Stomach (tissue), 9 donors: ENCODE results near the gene KRTAP10-2. TPM values are rescaled to one million over a fixed set of nuclear protein-coding genes. Genes with fewer than 3 reads are reported as not detected.

Source experiments
- DNase-seq, 2 donors: peaks; one replicate each; pipeline versions ENCODE4 v3.0.0 to v3.0.0-alpha.2; 2013 to 2019
- H3K27ac ChIP-seq, 5 donors: fragments of 200-600 bp in 4 of 5; sonication (generic) in 4 of 5; one replicate each; pipeline ENCODE4 v1.5.1; 2013 to 2019; ENCODE audit warnings: mild to moderate bottlenecking in 1 of 5, moderate library complexity in 1 of 5
- H3K27me3 ChIP-seq, 3 donors: fragments of 200-600 bp; sonication (generic); one replicate each; pipeline ENCODE4 v1.5.1; 2017 to 2019; ENCODE audit warnings: mixed run types in 1 of 3
- H3K36me3 ChIP-seq, 4 donors: fragments of 200-600 bp; sonication (generic); 1 replicate in 3 of 4; 2 replicates in 1 of 4; pipeline ENCODE4 v1.5.1; 2016 to 2019
- H3K4me1 ChIP-seq, 4 donors: fragments of 200-600 bp; sonication (generic); one replicate each; pipeline ENCODE4 v1.5.1; 2016 to 2019
- H3K4me3 ChIP-seq, 4 donors: fragments of 200-600 bp; sonication (generic) in 3 of 4; one replicate each; pipeline ENCODE4 v1.5.1; 2016 to 2019; ENCODE audit warnings: mild to moderate bottlenecking in 1 of 4
- H3K9me3 ChIP-seq, 4 donors: fragments of 200-600 bp; sonication (generic); one replicate each; pipeline ENCODE4 v1.5.1; 2016 to 2019
- EP300 ChIP-seq: sonication (generic); formaldehyde crosslinking; IDR thresholded peaks from one replicate; pipeline ENCODE4 v1.6.1; 2017; ENCODE audit warnings: antibody characterized with exemption
- POLR2A ChIP-seq, 4 donors: fragments of 450-650 bp; IDR thresholded peaks; one replicate each; pipeline ENCODE4 v1.6.1; 2016; ENCODE audit warnings: antibody characterized with exemption in 4 of 4, control low read depth in 2 of 4, mild to moderate bottlenecking in 1 of 4, moderate library complexity in 1 of 4
- POLR2AphosphoS5 ChIP-seq, 3 donors: sonication (generic); formaldehyde crosslinking; IDR thresholded peaks; one replicate each; pipeline ENCODE4 v1.6.1; 2016; ENCODE audit warnings: antibody characterized with exemption in 3 of 3
- WGBS, 5 donors: extraction: QIAGEN DNeasy Blood & Tissue Kit in 3 of 5; methylation state at CpG; one replicate each; pipeline versions ENCODE4 v1.1.5 to v1.1.7; 2013 to 2018; 5-methylcytosine and 5-hydroxymethylcytosine counted together
- intact Hi-C: fragments of 100-400 bp; cut with DNase I; formaldehyde crosslinking; loops from one replicate; pipeline ENCODE4 v1.15.1; 2023; ENCODE audit warnings: low total_unique reads
- polyA plus RNA-seq, 3 donors: library from polyadenylated mRNA; stranded (reverse); fragments of 200-250 nt; gene quantifications; one replicate each; pipeline ENCODE4 v1.2.3, GENCODE V29; 2013
- total RNA-seq, 5 donors: library from RNA; depleted of rRNA; stranded (reverse); fragments of >200 nt; gene quantifications; one replicate each; pipeline versions ENCODE4 v1.1.0 to v1.2.3, GENCODE V29; 2014 to 2016
- TF ChIP-seq, protein P1 (sequence below), 7 experiments: fragments of 450-650 bp in 4 of 7; fragments of 200-600 bp in 3 of 7; sonication (generic) in 3 of 7; IDR thresholded peaks; one replicate each; pipeline ENCODE4 v1.5.1; 2016 to 2019; ENCODE audit warnings: antibody characterized with exemption in 7 of 7, control low read depth in 2 of 7, mild to moderate bottlenecking in 1 of 7
- donor health status: healthy with polysubstance abuse.
- donor health status: Bipolar disorder and iron deficiency.
- donor health status: healthy.

KRTAP10-2 gene
- total and polyA plus RNA-seq, 8 donors: not detected

- Histone ChIP-seq H3K36me3 (no peaks in the 10 kb centered on the region), H3K4me1 (no peaks in the 10 kb centered on the region), H3K4me3 (no peak overlapping the region), H3K27me3 (peaks cover 0 to 52% (median 0%) of the 10 kb centered on the region in 3 donors), H3K9me3 (no peaks in the 10 kb centered on the region), H3K27ac (no peak overlapping the region)
- DNase-seq: peak in 1 of 2 donors; percentile 23
- intact Hi-C loops: no loop called here
- TF ChIP-seq POLR2A (IDR thresholded peaks at IDR 0.05): no peak
- no peak for TF ChIP-seq POLR2AphosphoS5 (IDR thresholded peaks at IDR 0.05)
- TF ChIP-seq, protein P1, sequence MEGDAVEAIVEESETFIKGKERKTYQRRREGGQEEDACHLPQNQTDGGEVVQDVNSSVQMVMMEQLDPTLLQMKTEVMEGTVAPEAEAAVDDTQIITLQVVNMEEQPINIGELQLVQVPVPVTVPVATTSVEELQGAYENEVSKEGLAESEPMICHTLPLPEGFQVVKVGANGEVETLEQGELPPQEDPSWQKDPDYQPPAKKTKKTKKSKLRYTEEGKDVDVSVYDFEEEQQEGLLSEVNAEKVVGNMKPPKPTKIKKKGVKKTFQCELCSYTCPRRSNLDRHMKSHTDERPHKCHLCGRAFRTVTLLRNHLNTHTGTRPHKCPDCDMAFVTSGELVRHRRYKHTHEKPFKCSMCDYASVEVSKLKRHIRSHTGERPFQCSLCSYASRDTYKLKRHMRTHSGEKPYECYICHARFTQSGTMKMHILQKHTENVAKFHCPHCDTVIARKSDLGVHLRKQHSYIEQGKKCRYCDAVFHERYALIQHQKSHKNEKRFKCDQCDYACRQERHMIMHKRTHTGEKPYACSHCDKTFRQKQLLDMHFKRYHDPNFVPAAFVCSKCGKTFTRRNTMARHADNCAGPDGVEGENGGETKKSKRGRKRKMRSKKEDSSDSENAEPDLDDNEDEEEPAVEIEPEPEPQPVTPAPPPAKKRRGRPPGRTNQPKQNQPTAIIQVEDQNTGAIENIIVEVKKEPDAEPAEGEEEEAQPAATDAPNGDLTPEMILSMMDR (IDR thresholded peaks at IDR 0.05): no peak
- no peak for TF ChIP-seq EP300
- 82 to 88% (median 86%) methylated on average over 19 to 20 of the region's 20 CpGs for WGBS, 5 donors
Observed at GRCh38 chr21:44525391-44526095, 25.8 kb downstream of the KRTAP10-2 start.

DNA sequence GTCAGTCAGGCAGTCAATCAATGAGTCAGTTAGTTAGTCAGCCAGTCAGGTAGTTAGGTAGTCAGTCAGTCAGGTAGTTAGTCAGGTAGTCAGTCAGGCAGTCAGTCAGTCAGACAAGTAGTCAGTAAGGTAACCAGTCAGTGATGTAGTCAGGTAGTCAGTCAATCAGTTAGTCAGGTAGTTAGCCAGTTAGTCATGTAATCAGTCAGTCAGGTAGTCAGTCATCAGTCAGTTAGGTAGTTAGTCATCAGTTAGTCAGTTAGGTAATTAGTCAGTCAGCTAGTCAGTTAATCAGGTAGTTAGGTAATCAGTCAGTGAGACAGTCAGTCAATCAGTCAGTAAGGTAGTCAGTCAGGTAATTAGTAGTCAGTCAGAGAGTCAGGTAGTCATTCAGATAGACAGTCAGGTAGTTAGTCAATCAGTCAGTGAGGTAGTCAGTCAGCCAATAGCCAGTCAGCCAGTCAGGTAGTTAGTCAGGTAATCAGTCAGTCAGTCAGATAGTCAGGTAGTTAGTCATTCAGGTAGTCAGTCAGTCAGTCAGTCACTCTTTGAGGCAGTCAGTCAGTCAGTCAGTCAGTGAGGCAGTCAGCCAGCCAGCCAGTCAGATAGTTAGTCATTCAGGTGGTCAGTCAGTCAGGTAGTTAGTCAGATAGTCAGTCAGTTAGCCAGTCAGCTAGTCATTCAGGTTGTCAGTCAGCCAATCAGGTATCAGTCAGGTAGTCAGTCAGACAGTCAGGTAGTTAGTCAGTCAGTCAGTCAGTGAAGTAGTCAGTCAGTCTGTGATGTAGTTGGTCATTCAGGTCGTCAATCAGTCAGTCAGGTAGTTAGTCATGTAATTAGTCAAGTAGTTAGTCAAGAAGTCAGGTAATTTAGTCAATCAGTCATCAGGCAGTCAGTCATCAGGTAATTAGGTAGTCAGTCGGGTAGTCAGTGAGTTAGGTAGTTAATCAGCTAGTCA, 26.6 kb downstream of the KRTAP10-2 start:
- Histone ChIP-seq H3K4me3 (no peak overlapping the region), H3K9me3 (no peaks in the 10 kb centered on the region), H3K27me3 (peaks cover 0 to 52% (median 0%) of the 10 kb centered on the region in 3 donors), H3K4me1 (no peaks in the 10 kb centered on the region), H3K27ac (no peak overlapping the region), H3K36me3 (no peaks in the 10 kb centered on the region)
- TF ChIP-seq POLR2AphosphoS5 (IDR thresholded peaks at IDR 0.05) (no peak), EP300 (no peak), POLR2A (IDR thresholded peaks at IDR 0.05) (no peak)
- TF ChIP-seq, protein P1 (IDR thresholded peaks at IDR 0.05): no peak
- DNase-seq: no peak
- intact Hi-C loops: no loop called here
- WGBS, 5 donors: 70 to 90% (median 81%) methylated on average over 2 of the region's 2 CpGs

DNA sequence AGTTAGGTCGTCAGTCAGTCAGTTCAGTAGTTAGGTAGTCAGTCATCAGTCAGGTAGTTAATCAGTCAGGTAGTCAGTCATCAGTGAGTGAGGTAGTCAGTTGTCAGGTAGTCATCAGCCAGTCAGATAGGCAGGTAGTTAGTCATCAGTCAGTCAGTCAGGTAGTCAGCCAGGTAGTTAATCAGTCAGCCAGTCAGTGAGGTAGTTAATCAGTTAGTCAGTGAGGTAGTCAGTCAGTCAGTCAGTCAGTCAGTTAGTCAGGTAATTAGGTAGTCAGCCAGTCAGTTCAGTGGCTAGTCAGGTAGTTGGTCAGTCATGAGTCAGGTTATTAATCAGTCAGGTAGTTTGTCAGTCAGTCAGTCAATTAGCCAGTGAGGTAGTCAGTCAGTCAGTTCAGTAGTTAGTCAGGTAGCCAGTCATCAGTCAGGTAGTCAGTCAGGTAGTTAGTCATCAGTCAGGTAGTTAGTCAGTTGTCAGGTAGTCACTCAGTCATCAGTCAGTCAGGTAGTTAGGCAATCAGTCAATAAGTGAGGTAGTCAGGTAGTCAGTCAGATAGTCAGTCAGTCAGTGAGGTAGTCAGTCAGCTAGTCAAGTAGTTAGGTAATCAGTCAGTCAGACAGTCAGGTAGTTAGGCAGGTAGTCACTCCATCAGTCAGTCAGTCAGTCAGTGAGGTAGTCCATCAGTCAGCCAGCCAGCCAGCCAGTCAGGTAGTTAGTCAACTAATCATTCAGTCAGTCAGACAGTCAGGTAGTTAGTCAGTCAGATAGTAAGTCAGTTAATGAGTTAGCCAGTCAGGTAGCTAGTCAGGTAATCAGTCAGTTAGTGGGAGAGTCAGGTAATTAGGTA, 27.5 kb downstream of the KRTAP10-2 start:
- Histone ChIP-seq H3K9me3 (no peaks in the 10 kb centered on the region), H3K4me1 (no peaks in the 10 kb centered on the region), H3K27me3 (peaks cover 0 to 45% (median 0%) of the 10 kb centered on the region in 3 donors), H3K4me3 (no peak overlapping the region), H3K36me3 (no peaks in the 10 kb centered on the region), H3K27ac (no peak overlapping the region)
- intact Hi-C loops: no loop called here
- WGBS, 5 donors: 63 to 89% (median 77%) methylated on average over 1 of the region's 1 CpG
- DNase-seq: no peak
- no peak for TF ChIP-seq EP300
- TF ChIP-seq POLR2A (IDR thresholded peaks at IDR 0.05): no peak
- TF ChIP-seq, protein P1 (IDR thresholded peaks at IDR 0.05): no peak
- TF ChIP-seq POLR2AphosphoS5 (IDR thresholded peaks at IDR 0.05): no peak
